Measurements from ENCODE around the gene ULBP2. TPM values are rescaled to one million over a fixed set of nuclear protein-coding genes. Genes with fewer than 3 reads are reported as not detected.
"Not testable (repeated sequence)": the region's sequence is repeated elsewhere in the genome, so short reads cannot be mapped to it uniquely, and the experiment has no call there.

Gene ULBP2
- total RNA-seq, 2 donors from 2014 or later: 0.31 TPM; not detected in 1

DNA sequence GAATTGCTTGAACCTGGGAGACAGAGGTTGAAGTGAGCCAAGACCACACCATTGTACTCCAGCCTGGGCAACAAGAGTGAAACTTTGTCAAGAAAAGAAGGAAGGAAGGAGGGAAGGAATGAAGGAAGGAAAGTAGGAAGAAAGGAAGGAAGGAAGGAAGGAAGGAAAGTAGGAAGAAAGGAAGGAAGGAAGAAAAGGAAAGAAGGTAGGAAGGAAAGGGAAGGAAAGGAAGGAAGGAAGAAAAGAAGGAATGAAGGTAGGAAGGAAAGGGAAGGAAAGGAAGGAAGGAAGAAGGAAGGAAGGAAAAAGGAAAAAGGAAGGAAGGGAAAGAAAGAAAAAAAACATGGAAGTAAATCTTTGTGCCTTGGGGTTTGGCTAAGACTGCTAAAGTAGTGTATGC is 33.6 kb downstream of the ULBP2 start:
- intact Hi-C loops (cut with DNase I, micrococcal nuclease): no loop called here
- ATAC-seq: no peak
- no peak for DNase-seq

DNA sequence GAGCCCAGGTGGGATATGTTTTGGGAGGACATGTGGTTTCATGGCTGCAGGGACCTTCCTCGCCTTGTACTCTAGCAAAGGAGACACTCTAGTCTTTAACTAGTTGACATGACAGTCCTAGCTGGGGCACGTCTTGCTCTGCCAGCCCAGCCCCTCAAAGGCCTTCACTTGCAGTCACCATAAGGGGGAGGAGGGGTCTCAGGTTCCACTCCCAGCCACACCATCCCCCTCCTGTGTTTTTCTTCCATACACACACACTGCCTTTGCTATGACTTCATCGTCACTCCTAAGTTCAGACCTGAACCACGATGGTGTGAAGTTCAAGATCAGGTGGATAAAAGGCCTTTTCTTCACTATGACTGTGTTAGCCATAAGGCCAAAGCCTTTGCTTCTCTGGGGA is 35.4 kb downstream of the ULBP2 start:
- intact Hi-C loops (cut with DNase I, micrococcal nuclease): no loop called here
- no peak for DNase-seq
- ATAC-seq: no peak

DNA sequence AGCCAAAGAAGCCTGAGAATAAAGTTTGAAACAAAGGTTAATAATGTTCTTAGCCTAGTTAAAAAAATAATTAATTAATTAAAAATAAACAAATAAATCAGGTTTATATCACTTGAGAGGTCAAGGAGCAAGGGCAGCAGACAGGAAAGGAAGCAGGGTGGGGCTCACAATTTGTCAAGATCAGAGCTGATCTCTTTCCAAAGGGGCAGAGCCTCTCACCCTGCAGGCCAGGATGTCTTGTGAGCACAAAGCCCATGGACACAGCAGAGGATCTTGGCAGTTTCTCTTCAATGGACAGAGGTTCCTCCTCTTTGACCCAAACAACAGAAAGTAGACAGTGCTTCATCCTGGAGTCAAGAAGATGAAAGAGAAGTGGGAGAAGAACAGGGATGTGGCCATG is 36.8 kb downstream of the ULBP2 start:
- intact Hi-C loops (cut with DNase I, micrococcal nuclease): no loop called here
- no peak for DNase-seq

DNA sequence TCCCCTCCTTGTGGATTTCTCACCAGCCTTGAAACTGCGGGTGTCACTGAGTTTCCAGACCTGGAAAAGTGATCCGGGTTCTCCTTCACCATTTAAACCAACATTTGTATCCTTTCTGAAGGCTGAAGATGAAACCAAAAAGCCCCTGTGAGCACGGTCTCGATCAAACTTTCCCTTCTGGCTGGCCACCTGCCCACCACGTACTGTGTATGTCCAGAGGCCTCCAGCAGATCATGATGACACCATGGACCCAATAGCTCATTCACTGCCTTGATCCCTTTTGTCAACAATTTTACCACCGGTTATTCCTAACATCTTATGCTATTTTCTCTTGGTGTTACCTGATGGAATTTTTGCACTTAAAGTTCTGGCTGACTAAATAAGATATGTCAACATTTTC is 37.5 kb downstream of the ULBP2 start:
- DNase-seq (no peak), ATAC-seq (no peak)
- intact Hi-C loops (cut with DNase I, micrococcal nuclease): no loop called here

More for the DNA sequence above, 36.8 kb downstream of the ULBP2 start:
- ATAC-seq: no peak

DNA sequence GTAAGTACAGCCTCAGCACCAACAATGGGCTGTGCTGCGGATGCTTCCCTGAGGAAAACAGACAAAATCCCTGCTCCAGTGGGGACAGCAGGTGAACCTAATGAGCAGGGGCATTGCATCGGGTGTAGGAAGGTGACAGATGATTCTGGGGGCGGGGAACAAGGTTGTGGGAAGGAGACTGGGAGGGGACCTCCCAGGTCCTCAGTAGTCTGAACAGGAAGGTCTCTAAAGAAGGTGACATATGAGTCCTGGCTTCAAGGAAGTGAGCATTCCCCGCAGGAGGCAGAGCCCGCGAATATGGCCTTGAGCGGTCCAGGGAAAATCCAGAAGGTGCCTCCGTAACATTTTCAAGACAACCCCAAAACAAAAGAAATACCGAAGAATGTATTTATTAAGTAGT is 41.3 kb downstream of the ULBP2 start:
- no peak for DNase-seq

DNA sequence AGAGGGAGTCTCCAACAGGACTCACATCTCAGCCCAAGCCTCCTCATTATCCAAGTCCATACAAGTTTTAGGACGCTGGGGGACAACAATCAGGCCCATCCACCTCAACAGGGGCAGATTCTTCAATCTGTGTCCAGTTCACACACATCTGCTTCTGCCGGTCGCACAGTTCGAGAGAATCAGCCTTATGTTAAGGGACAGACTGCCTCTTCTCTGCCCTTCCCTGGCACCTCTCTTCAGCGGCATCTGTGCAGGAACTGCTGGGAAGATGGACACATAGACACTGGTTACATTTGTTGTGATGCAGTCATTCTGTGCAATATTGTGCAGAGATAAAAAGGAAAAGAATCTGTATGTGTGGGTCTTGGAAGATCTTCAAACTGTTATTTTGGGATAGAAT is 43.0 kb downstream of the ULBP2 start:
- intact Hi-C loops (cut with DNase I, micrococcal nuclease): no loop called here
- ATAC-seq (no peak), DNase-seq (no peak)

More for the DNA sequence above, 41.3 kb downstream of the ULBP2 start:
- ATAC-seq: no peak
- intact Hi-C loops (cut with DNase I, micrococcal nuclease): no loop called here

DNA sequence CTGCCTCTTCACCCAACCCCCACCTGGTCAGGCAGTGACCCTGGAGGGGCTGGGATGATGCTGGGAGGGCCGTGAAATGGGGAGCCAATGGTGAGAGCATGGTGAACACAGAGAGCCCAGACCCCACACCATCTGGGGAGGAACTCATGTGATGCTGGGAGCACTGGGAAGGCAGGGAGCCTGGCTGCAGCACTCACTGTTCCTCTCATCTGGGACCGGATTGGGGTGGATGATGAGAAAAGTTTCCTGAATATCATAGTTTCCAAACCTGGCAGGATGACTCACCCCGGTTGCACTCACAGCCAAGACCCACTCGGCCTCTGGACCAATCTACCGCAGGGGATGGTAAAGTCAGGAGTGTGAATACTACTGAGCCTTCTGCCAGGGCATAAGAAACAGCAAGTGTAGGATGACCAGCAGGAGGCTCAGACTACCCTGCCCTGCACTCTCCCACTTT is 43.7 kb downstream of the ULBP2 start:
- intact Hi-C loops (cut with DNase I, micrococcal nuclease): no loop called here
- ATAC-seq (no peak), DNase-seq (no peak)

DNA sequence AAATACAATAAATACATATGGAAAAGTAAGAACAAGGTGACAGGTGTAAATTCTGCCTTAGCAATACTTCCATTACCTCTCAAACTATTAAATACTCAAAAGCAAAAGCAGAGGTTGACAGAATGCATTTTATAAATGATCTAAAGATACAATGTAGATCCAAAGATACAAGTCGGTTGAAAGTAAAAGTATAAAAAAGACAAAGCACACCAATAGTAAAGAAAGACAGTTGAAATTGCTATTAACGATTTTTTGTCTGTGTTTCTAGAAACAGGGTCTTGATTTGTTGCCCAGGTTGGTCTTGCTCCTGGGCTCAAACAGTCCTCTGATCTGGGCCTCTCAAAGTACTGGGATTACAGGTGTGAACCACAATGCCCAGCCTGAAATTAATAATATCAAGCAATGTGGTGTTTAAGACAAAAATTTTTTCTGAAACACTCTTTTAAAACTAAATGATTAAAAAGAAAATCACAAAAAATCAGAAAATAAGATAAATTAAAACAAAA is 45.8 kb downstream of the ULBP2 start:
- DNase-seq: no peak
- ATAC-seq: no peak
- intact Hi-C loops (cut with DNase I, micrococcal nuclease): no loop called here

DNA sequence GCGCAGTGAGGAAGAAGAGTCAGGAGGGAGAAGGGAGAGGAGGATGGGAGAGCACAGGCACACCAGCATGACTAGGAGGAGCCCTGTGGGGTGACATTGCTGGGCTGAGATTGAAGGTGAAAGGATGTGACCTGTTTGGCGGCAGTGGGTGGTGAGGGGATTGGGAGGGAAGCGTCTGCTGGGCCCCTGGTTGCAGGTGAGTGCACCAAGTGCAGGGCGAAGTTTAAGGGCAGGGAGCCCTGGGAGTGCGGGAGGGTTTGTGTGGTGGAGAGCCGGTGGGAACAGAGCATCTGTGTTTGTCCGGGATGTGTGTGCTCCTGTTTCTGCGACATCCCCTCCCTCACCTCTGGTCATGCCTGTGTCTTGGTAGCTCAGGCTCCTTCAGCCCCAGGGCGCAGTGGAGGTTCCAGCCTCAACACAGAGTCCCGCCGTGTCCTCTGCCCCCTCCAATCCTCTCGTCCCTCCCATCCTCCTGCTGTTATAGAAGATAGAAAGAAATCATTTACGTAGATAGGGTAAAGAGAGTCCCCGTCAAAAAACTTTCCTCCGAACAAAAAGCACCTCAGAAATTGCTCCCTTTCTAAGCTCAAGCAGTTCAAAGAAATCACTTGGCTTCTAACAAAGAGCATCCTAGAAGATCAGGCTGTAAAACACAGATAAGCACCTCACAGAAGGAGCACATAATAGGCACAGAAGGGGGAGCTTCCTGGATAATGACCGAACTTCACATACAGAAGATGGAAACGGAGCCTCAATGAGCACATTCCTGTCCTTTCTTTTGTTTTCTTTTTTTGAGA is 46.9 kb downstream of the ULBP2 start:
- DNase-seq: no peak
- intact Hi-C loops (cut with DNase I, micrococcal nuclease): no loop called here
- ATAC-seq: no peak

DNA sequence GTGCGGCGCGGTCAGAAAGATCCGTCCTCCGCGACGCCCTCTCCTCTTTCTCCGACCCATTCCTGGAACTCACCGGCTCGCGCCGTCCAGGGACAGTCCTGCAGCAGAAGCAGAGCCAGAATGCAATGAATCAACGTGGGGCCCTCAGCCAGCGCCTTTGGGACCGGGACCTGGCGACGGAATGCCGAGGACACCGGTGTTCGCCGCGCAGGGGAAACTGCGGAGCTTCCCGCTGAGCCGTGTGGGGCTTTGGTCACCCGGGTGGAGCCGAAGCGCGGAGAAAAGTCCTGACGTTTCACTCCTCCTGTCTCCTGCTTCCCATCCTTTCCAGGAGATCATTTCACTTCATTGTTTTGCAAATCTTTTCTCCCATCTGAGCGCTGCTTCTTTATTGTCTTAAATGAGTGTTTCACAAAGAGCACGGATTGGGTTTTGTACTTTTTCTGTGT is 48.4 kb downstream of the ULBP2 start:
- ATAC-seq: no peak
- intact Hi-C loops (cut with DNase I, micrococcal nuclease): no loop called here
- DNase-seq: no peak

DNA sequence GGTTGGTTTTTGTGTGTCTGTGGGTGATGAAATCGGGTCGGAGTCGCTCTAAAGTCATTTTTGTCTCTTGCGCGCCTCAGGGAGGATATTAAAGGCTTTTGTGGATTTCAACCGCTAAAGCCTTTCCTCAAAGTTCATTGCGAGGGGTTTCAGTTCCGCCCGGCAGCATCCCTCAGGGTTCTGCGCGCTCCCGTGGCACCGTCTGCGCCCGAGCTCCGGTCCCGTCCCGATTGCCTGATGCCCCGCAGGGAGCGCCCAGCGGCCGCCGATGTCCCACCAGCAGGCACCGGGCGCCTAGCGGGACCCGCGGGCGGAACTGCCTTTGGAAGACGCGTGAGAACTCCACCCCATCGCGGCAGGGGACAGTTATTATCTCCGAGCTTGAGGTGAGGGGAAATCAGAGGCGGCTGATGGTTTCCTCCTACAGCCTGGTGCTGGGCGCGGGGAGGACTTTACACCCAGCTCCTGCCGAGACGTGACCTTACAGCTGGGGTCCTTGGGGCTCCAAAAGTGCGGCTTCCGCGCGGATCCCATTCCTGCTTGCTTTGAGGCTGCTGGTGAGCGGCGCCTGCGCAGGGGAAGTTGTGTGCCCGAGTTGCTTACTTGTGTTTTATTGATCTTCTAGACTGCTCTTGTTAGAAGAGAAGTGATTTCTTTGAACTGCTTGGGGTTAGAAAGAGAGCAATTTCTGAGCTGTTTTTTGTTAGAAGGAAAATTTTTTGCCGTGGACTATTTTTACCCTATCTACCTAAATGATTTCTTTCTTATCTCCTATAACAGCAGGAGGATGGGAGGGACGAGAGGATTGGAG is 49.1 kb downstream of the ULBP2 start:
- ATAC-seq (peak; percentile 7), DNase-seq (peak in 1 of 2 donors; percentile 19)
- intact Hi-C loops (cut with DNase I, micrococcal nuclease): no loop called here

DNA sequence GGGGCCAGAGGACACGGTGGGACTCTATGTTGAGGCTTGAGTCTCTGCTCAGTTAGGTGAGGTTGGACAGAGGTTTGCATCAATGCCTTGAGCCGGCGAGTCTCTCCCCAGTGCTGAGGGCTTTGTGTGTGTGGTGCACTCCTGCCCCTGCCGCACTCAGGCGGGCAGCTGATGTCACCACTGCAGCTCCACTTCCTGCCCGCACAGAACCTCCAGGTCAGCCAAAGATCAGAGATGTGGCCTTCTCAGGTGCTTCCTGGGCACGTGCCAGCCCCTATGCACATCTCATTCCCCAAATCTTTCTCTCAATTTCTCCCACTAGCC is 49.6 kb downstream of the ULBP2 start:
- DNase-seq; intact Hi-C loops (cut with DNase I, micrococcal nuclease): not testable (repeated sequence)
- ATAC-seq: peak; percentile 31

DNA sequence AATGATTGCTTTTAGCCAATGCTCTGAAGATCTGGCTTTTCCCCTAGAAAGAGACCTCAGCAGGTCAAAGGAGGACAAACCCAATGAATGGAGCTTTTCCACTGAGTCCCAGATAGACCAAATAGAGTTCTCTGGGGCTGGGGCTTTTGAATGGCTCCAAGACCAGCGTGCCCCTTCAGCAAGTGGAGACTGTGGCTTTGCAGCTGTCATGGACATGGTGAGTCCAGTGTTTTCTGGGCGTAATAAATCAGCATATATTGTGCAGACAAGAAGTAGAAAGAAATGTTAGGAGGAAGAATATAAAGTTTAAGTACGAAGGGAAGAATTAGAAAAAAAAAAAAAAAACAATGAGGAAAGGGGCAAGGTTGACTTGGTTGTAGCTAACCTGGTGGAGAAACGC is 50.0 kb downstream of the ULBP2 start:
- DNase-seq (no peak), ATAC-seq (no peak)
- intact Hi-C loops (cut with DNase I, micrococcal nuclease): no loop called here

DNA sequence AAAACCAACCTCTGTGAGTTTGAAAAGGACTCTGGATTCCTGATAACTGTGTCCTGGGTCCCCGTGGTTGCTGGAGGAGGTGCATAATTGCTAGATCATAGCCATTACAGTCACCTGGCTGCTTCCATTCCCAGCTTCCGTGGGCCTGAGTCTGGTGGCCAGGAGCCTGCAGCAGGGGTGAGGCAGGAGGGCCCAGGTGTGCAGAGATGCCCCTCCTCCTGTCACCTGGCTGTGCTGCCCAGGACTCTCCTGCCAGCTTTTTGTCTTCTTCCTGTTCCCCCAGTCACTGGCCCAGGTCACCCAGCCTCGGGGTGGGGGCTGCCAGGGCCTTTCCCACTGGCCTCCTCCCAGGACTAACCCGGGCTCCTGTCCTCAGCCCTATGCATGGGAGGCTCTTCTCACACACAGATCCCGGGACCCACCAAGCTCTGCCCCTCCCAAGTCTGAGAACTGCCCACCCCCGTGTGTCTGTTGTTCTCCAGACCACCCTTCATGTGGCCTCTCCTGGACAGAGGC is 53.5 kb downstream of the ULBP2 start:
- ATAC-seq (no peak), DNase-seq (no peak)
- intact Hi-C loops (cut with DNase I, micrococcal nuclease): no loop called here

DNA sequence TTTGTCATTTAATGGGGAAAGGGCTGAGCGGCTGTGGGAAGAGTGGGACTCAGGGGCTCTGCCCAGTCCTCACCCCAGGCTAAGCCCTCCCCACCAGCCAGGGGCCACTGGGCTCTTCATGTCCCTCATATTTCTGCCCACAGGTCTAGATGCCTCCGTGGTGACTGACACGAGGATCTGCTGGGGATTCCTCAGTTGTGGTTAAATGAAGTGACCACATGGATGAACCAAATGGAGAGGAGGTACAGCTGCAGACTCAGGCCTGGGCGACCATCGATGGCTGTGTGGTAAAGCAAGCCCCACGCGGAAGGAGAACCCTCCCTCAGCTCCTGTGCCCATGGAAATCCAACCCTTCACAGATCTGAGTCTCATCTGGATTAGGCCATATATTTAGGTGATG is 54.2 kb downstream of the ULBP2 start:
- intact Hi-C loops (cut with DNase I, micrococcal nuclease): no loop called here
- no peak for ATAC-seq
- no peak for DNase-seq

Other genes with a start within 250 kb of the ULBP2 start
- gene LATS1, start 223.9 kb upstream of the ULBP2 start, total RNA-seq: 10 to 100 TPM; 21.7 to 22.7 TPM
- 10 to 100 TPM; 19.6 to 29.4 TPM for gene NUP43, start 195.5 kb upstream of the ULBP2 start, total RNA-seq
- gene PCMT1, start 192.3 kb upstream of the ULBP2 start, total RNA-seq: 10 to 100 TPM; 52.4 to 55.9 TPM
- gene LRP11, start 77.7 kb upstream of the ULBP2 start, total RNA-seq: 10 to 100 TPM; 21.9 to 22.2 TPM
- gene RAET1E, start 43.9 kb upstream of the ULBP2 start, total RNA-seq: under 1 TPM in 1 of 2 donors, not detected in 1; 0.61 TPM
- not detected for gene RAET1G, start 18.9 kb upstream of the ULBP2 start, total RNA-seq
- under 1 TPM in 1 of 2 donors, not detected in 1; 0.09 TPM for gene ULBP1, start 21.9 kb downstream of the ULBP2 start, total RNA-seq
- not detected for gene RAET1L, start 83.5 kb downstream of the ULBP2 start, total RNA-seq
- 1 to 10 TPM; 1.2 to 1.5 TPM for gene ULBP3, start 127.1 kb downstream of the ULBP2 start, total RNA-seq
- 10 to 100 TPM; 28.9 to 40.0 TPM for gene PPP1R14C, start 201.0 kb downstream of the ULBP2 start, total RNA-seq